Smooth muscle cell (in vitro differentiated cells): ENCODE measurements around the gene ZNRF1. TPM values are rescaled to one million over a fixed set of nuclear protein-coding genes. Genes with fewer than 3 reads are reported as not detected.

Source experiments
- DNase-seq: peaks from one replicate; lab custom pipeline; 2025; ENCODE audit not compliant: unreplicated experiment; lab: John Stamatoyannopoulos, UW
- H2AFZ ChIP-seq: fragments of 200-600 bp; sonication (generic); 2 replicates; pipeline ENCODE4 v1.6.0; 2016; ENCODE audit warnings: antibody characterized with exemption, low read depth, mild to moderate bottlenecking
- H3F3A ChIP-seq: fragments of 200-600 bp; sonication (generic); 2 replicates; pipeline ENCODE4 v1.6.0; 2017; ENCODE audit warnings: antibody characterized with exemption, low read depth
- H3K27ac ChIP-seq: fragments of 200-600 bp; sonication (generic); 2 replicates; pipeline ENCODE4 v1.5.1; 2016; ENCODE audit warnings: low read depth, mild to moderate bottlenecking
- H3K27me3 ChIP-seq: fragments of 200-600 bp; sonication (generic); 2 replicates; pipeline ENCODE4 v1.6.1; 2016; ENCODE audit warnings: low read depth, mild to moderate bottlenecking
- H3K36me3 ChIP-seq: fragments of 200-600 bp; sonication (generic); 2 replicates; pipeline ENCODE4 v1.5.1; 2016; ENCODE audit warnings: low read depth
- H3K4me1 ChIP-seq: fragments of 200-600 bp; sonication (generic); 2 replicates; pipeline ENCODE4 v1.5.1; 2016; ENCODE audit warnings: low read depth
- H3K4me2 ChIP-seq: fragments of 200-600 bp; sonication (generic); 2 replicates; pipeline ENCODE4 v1.6.0; 2016; ENCODE audit warnings: mild to moderate bottlenecking
- H3K4me3 ChIP-seq: fragments of 200-600 bp; sonication (generic); 2 replicates; pipeline ENCODE4 v1.5.1; 2016; ENCODE audit warnings: mild to moderate bottlenecking
- H3K79me2 ChIP-seq: fragments of 200-600 bp; sonication (generic); 2 replicates; pipeline ENCODE4 v1.6.0; 2016; ENCODE audit warnings: low read depth, mild to moderate bottlenecking
- H3K9ac ChIP-seq: fragments of 200-600 bp; sonication (generic); 2 replicates; pipeline ENCODE4 v1.6.0; 2016; ENCODE audit warnings: low read depth
- H3K9me3 ChIP-seq: fragments of 200-600 bp; sonication (generic); replicated peaks from 2 replicates; pipeline ENCODE4 v1.5.1; 2016; ENCODE audit warnings: low read depth
- H4K20me1 ChIP-seq: fragments of 200-600 bp; sonication (generic); 2 replicates; pipeline ENCODE4 v1.6.0; 2016; ENCODE audit warnings: low read depth
- CTCF ChIP-seq: fragments of 200-600 bp; sonication (generic); IDR thresholded peaks from 2 replicates; pipeline ENCODE4 v1.5.1; 2017; ENCODE audit warnings: borderline replicate concordance, mild to moderate bottlenecking, antibody characterized with exemption; ENCODE audit not compliant: insufficient read depth, poor library complexity, severe bottlenecking
- WGBS: methylation state at CpG from one replicate; pipeline ENCODE4 v1.1.7; 2016; ENCODE audit warnings: low lambda C conversion rate; 5-methylcytosine and 5-hydroxymethylcytosine counted together
- polyA plus RNA-seq: library from polyadenylated mRNA; unstranded; fragments of >200 nt; fragmentation: Nextera tagmentation; extraction: Ambion mirVana; gene quantifications from 2 replicates; pipeline ENCODE4 v1.2.1, GENCODE V29; 2016
- total RNA-seq: library from RNA; depleted of rRNA; stranded (reverse); fragments of >200 nt; gene quantifications from 2 replicates; pipeline ENCODE4 v1.2.3, GENCODE V29; 2014

ZNRF1 gene
- total and polyA plus RNA-seq, 2 experiments from 2014 or later, result 18.2 to 45.4 TPM

- TF ChIP-seq CTCF, result no peak
- no peak overlapping the region for H2AFZ ChIP-seq
- no peaks in the 10 kb centered on the region for H3F3A ChIP-seq
- no peak overlapping the region for H3K4me2 ChIP-seq
- 95% methylated on average over 6 of the region's 6 CpGs for WGBS
- no peaks in the 10 kb centered on the region for H3K36me3 ChIP-seq
- peaks cover 37% of the 10 kb centered on the region for H3K79me2 ChIP-seq
- H4K20me1 ChIP-seq, result peaks cover 84% of the 10 kb centered on the region
- H3K9me3 ChIP-seq, result no peaks in the 10 kb centered on the region
- H3K27me3 ChIP-seq, result no peaks in the 10 kb centered on the region
- H3K4me3 ChIP-seq, result no peak overlapping the region
- no peak overlapping the region for H3K9ac ChIP-seq
- no peak for DNase-seq
- H3K4me1 ChIP-seq, result no peaks in the 10 kb centered on the region
- no peak overlapping the region for H3K27ac ChIP-seq
These were observed 82.5 kb downstream of the ZNRF1 start for GRCh38 chr16:75081179-75081859.

GRCh38 chr16:75083813-75084212 lies 85.0 kb downstream of the ZNRF1 start:
- H4K20me1 ChIP-seq, result peaks cover 95% of the 10 kb centered on the region
- H3K4me3 ChIP-seq, result no peak overlapping the region
- H3K27me3 ChIP-seq, result no peaks in the 10 kb centered on the region
- H3K36me3 ChIP-seq, result no peaks in the 10 kb centered on the region
- no peak for TF ChIP-seq CTCF
- DNase-seq, result no peak
- peaks cover 4% of the 10 kb centered on the region for H3K4me1 ChIP-seq
- peaks cover 25% of the 10 kb centered on the region for H3K79me2 ChIP-seq
- no peak overlapping the region for H3K27ac ChIP-seq
- H3K9me3 ChIP-seq, result no peaks in the 10 kb centered on the region
- WGBS, result 96% methylated on average over 5 of the region's 5 CpGs
- H2AFZ ChIP-seq, result no peak overlapping the region
- H3K9ac ChIP-seq, result no peak overlapping the region
- no peak overlapping the region for H3K4me2 ChIP-seq
- H3F3A ChIP-seq, result no peaks in the 10 kb centered on the region

- 60% methylated on average over 4 of the region's 4 CpGs for WGBS
- Histone ChIP-seq H3K4me1 (peaks cover 4% of the 10 kb centered on the region), H3K4me3 (no peak overlapping the region), H3K27ac (no peak overlapping the region), H3K4me2 (no peak overlapping the region), H3K79me2 (peaks cover 43% of the 10 kb centered on the region), H3K9ac (no peak overlapping the region), H3K27me3 (no peaks in the 10 kb centered on the region), H3F3A (no peaks in the 10 kb centered on the region), H4K20me1 (peaks cover 99% of the 10 kb centered on the region), H3K9me3 (no peaks in the 10 kb centered on the region), H2AFZ (no peak overlapping the region), H3K36me3 (no peaks in the 10 kb centered on the region)
- no peak for TF ChIP-seq CTCF
- no peak for DNase-seq
These were observed 86.7 kb downstream of the ZNRF1 start for GRCh38 chr16:75085556-75085955.

- Histone ChIP-seq H4K20me1 (peaks cover 99% of the 10 kb centered on the region), H3K9me3 (no peaks in the 10 kb centered on the region), H3K4me2 (no peak overlapping the region), H3K79me2 (peaks cover 39% of the 10 kb centered on the region), H2AFZ (no peak overlapping the region), H3K27me3 (no peaks in the 10 kb centered on the region), H3K4me1 (peaks cover 4% of the 10 kb centered on the region), H3K36me3 (no peaks in the 10 kb centered on the region), H3K27ac (no peak overlapping the region), H3F3A (no peaks in the 10 kb centered on the region), H3K4me3 (no peak overlapping the region), H3K9ac (no peak overlapping the region)
- no peak for DNase-seq
- no peak for TF ChIP-seq CTCF
- 65% methylated on average over 1 of the region's 1 CpG for WGBS
These were observed 87.5 kb downstream of the ZNRF1 start for GRCh38 chr16:75086281-75086680.
